Testis (tissue), 5 donors: ENCODE measurements around the gene PIK3R2. TPM values are rescaled to one million over a fixed set of nuclear protein-coding genes. Genes with fewer than 3 reads are reported as not detected.
"Not testable (repeated sequence)": the region's sequence is repeated elsewhere in the genome, so short reads cannot be mapped to it uniquely, and the experiment has no call there.

Experiments
- DNase-seq: peaks from one replicate; pipeline ENCODE4 v3.0.0-alpha.2; 2019
- H3K27ac ChIP-seq, 2 donors: fragments of 200-600 bp; sonication (generic); one replicate each; pipeline ENCODE4 v1.5.1; 2019
- H3K27me3 ChIP-seq: fragments of 200-600 bp; sonication (generic); one replicate; pipeline ENCODE4 v1.5.1; 2019
- H3K36me3 ChIP-seq: fragments of 200-600 bp; sonication (generic); one replicate; pipeline ENCODE4 v1.5.1; 2017; ENCODE audit warnings: low read depth; ENCODE audit errors: missing control alignments
- H3K4me1 ChIP-seq: fragments of 200-600 bp; sonication (generic); one replicate; pipeline ENCODE4 v1.5.1; 2019
- H3K4me3 ChIP-seq, 2 donors: fragments of 200-600 bp; sonication (generic); one replicate each; pipeline ENCODE4 v1.5.1; 2017 to 2019
- H3K9me3 ChIP-seq: fragments of 200-600 bp; sonication (generic); one replicate; pipeline ENCODE4 v1.5.1; 2017
- POLR2A ChIP-seq: fragments of 450-650 bp; IDR thresholded peaks from one replicate; pipeline ENCODE4 v1.6.1; 2017; ENCODE audit warnings: antibody characterized with exemption, mild to moderate bottlenecking, moderate library complexity
- WGBS, 2 donors: methylation state at CpG; one replicate each; pipeline ENCODE4 v1.1.5; 2018; 5-methylcytosine and 5-hydroxymethylcytosine counted together
- intact Hi-C: fragments of 100-400 bp; cut with DNase I; formaldehyde crosslinking; loops from one replicate; pipeline ENCODE4 v1.15.1; 2023; ENCODE audit warnings: low total_unique reads
- long read RNA-seq, 2 donors: transcript quantifications; one replicate each; lab custom pipeline, GENCODE V29; 2026
- polyA plus RNA-seq: library from polyadenylated mRNA; stranded (reverse); fragments of 350-450 nt; fragmentation: Illumina TruSeq; extraction: RNeasy Lipid Tissue Mini Kit (QIAGEN cat#74804); gene quantifications from one replicate; pipeline ENCODE4 v1.2.3, GENCODE V29; 2014; ENCODE audit warnings: low read depth, low replicate concordance; ENCODE audit not compliant: insufficient read depth
- total RNA-seq, 2 donors: library from RNA; depleted of rRNA; stranded (reverse); fragments of >200 nt; gene quantifications; one replicate each; pipeline ENCODE4 v1.2.3, GENCODE V29; 2016
- TF ChIP-seq, protein P1 (sequence below), 3 experiments: fragments of 450-650 bp in 2 of 3; fragments of 200-600 bp in 1 of 3; sonication (generic) in 1 of 3; IDR thresholded peaks; one replicate each; pipeline ENCODE4 v1.5.1; 2016 to 2019; ENCODE audit warnings: antibody characterized with exemption in 3 of 3, mild to moderate bottlenecking in 2 of 3, moderate library complexity in 1 of 3

PIK3R2 gene
- total RNA-seq: 10 to 100 TPM; 87.6 to 94.3 TPM
- 21.0 TPM for polyA plus RNA-seq
- long read RNA-seq, donor 1, full-length matches to known transcripts: 8 of 18 reads
- long read RNA-seq, donor 1, partial matches to known transcripts: 10 of 18 reads
- long read RNA-seq, donor 1, other reads (novel, unspliced or antisense): 0 of 18 reads
- long read RNA-seq, donor 2, full-length matches to known transcripts: 6 of 15 reads
- long read RNA-seq, donor 2, partial matches to known transcripts: 9 of 15 reads
- long read RNA-seq, donor 2, other reads (novel, unspliced or antisense): 0 of 15 reads

DNA sequence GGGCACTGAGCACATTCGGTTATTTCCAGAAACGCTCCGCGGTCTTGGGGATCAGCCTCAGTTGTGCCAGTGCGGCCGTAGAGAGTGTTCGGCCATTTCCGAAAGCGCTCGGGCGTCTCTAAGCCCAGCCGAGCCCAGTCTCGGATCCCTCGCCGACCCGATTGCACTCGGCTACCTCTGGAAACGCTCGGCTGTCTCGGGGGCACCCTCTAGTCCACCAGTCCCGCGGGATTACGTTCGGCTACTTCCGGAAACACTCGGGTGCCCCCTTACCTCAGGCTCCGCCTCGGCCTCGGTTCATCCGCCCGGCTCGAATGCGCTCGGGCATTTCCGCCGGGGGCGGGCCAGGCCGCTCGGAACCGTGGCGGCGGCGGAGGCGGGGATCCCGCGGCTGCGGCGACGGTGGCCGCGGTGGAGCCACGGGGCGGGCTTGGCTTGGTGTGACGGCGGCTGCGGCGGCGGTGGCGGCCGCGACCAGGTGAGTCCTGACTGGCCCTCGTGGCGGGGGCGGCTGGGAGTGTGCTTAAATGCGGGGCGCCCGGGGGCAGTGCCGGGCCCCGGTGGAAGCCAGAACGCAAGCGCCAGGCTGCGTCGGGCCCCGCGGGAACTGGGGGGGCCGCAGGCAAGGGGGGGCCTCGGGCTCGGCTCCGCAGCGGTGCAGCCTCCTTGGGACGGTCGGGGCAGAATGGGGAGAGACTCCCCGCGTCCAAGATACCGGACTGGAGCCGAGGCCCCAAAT lies at the start of gene PIK3R2:
Gene PIK3R2, plus strand, starts transcription at position 347 of the 739 bp plus-strand sequence. CDS start 2,717 bp downstream, outside the sequence.
- H3K4me3 ChIP-seq: peak within 1 kb of the TSS; percentile 70 to 94
- 1 to 3% methylated on average over 5 to 86 of the region's 86 CpGs for WGBS, 2 donors
- H3K9me3 ChIP-seq: no peaks in the 10 kb centered on the region
- no peaks in the 10 kb centered on the region for H3K36me3 ChIP-seq
- peaks cover 33% of the 10 kb centered on the region for H3K4me1 ChIP-seq
- intact Hi-C loops: no loop called here
- H3K27me3 ChIP-seq: no peaks in the 10 kb centered on the region
- TF ChIP-seq, protein P1, sequence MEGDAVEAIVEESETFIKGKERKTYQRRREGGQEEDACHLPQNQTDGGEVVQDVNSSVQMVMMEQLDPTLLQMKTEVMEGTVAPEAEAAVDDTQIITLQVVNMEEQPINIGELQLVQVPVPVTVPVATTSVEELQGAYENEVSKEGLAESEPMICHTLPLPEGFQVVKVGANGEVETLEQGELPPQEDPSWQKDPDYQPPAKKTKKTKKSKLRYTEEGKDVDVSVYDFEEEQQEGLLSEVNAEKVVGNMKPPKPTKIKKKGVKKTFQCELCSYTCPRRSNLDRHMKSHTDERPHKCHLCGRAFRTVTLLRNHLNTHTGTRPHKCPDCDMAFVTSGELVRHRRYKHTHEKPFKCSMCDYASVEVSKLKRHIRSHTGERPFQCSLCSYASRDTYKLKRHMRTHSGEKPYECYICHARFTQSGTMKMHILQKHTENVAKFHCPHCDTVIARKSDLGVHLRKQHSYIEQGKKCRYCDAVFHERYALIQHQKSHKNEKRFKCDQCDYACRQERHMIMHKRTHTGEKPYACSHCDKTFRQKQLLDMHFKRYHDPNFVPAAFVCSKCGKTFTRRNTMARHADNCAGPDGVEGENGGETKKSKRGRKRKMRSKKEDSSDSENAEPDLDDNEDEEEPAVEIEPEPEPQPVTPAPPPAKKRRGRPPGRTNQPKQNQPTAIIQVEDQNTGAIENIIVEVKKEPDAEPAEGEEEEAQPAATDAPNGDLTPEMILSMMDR (IDR thresholded peaks at IDR 0.05): peak in 1 of 3 experiments; percentile 6
- no peak for TF ChIP-seq POLR2A
- H3K27ac ChIP-seq: peak within 1 kb of the TSS; percentile 95 to 96
- peak; percentile 100 for DNase-seq

DNA sequence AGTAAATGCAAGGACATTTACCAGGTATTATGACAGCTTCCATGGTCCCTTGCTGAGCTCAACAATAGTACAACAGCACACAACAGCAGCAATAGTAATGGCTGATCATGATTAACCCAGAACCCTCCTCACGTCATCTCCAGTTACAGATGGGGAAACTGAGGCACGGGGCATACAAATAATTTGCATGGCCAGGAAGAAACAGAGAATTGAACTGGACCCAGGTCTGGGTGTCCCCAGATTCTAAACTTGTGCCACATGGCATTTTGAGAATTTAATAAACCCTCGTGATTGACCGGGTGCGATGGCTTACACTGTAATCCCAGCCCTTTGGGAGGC lies 48.2 kb upstream of the PIK3R2 start:
- Histone ChIP-seq H3K27ac (no peak overlapping the region), H3K4me1 (peaks cover 5% of the 10 kb centered on the region), H3K36me3 (no peaks in the 10 kb centered on the region), H3K9me3 (no peaks in the 10 kb centered on the region), H3K4me3 (peak overlapping the region in 1 of 2 donors; percentile 30), H3K27me3 (no peaks in the 10 kb centered on the region)
- intact Hi-C loops: no loop called here
- WGBS, 2 donors: 66 to 70% methylated on average over 5 of the region's 5 CpGs
- TF ChIP-seq, protein P1 (IDR thresholded peaks at IDR 0.05): no peak
- TF ChIP-seq POLR2A: no peak
- DNase-seq: no peak

DNA sequence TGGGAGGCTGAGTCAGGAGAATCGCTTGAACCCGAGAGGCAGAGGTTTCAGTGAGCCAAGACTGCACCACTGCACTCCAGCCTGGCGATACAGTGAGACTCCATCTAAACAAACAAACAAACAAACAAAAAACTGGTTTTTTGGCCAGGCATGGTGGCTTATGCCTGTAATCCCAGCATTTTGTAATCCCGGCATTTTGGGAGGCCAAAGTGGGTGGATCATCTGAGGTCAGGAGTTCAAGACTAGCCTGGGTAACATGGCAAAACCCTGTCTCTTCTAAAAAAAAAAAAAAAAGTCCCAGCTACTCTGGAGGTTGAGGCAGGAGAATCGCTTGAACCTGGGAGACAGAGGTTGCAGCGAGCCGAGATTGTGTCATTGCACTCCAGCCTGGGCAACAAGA lies 47.7 kb upstream of the PIK3R2 start:
- DNase-seq, intact Hi-C loops, H3K4me1 ChIP-seq, H3K36me3 ChIP-seq, H3K27me3 ChIP-seq, H3K27ac ChIP-seq, H3K9me3 ChIP-seq, H3K4me3 ChIP-seq: not testable (repeated sequence)
- 78 to 89% methylated on average over 7 of the region's 7 CpGs for WGBS, 2 donors

DNA sequence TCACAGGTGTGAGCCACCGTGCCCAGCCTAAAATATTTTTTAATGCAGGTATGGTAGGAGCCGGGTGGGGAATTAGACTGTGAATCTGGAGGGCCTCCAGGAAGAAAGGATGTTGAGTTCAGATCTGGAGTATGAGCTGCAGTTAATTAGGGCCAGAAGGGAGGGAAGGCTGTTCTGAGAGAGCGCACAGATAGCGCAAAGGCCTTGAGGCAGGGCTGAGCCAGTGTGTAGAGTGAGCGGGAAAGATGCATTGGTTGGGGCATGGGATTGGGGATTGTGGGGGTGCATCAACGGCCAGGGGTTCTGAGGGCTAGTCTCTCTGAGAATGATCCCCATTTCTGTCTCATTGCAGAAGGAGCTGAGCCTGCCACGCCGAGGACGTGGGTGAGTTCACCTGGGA lies 45.7 kb upstream of the PIK3R2 start:
- no peaks in the 10 kb centered on the region for H3K27me3 ChIP-seq
- H3K9me3 ChIP-seq: no peaks in the 10 kb centered on the region
- 93 to 94% methylated on average over 9 of the region's 9 CpGs for WGBS, 2 donors
- no peak for DNase-seq
- no peak overlapping the region for H3K4me3 ChIP-seq
- no peaks in the 10 kb centered on the region for H3K36me3 ChIP-seq
- no peak overlapping the region for H3K27ac ChIP-seq
- peaks cover 5% of the 10 kb centered on the region for H3K4me1 ChIP-seq
- TF ChIP-seq POLR2A: no peak
- TF ChIP-seq, protein P1 (IDR thresholded peaks at IDR 0.05): no peak
- intact Hi-C loops: no loop called here

DNA sequence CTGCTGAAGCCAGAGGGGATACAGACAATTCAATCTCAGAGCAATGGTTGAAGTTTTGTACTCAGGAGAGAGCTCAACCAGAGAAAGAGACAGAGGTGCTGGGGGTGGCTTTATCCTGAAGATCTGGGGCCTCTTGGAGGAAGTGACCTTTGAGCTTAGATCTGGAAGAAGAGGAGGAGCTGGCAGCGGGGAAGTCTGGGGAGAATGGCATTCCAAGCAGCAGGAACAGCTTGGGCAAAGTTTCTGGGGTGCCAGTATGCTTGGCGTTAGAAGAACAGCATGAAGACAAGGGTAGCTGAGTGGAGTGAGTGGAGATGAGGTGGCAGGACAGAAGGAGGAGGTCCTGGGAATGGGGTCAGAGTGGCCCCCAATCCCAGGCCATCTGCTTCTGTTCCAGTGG lies 44.1 kb upstream of the PIK3R2 start:
- no peak overlapping the region for H3K27ac ChIP-seq

More for the DNA sequence above, 44.1 kb upstream of the PIK3R2 start:
- H3K4me1 ChIP-seq: peaks cover 5% of the 10 kb centered on the region
- intact Hi-C loops: no loop called here
- H3K9me3 ChIP-seq: no peaks in the 10 kb centered on the region
- no peak for DNase-seq
- H3K36me3 ChIP-seq: no peaks in the 10 kb centered on the region
- 63 to 83% methylated on average over 2 of the region's 2 CpGs for WGBS, 2 donors
- H3K4me3 ChIP-seq: no peak overlapping the region
- H3K27me3 ChIP-seq: no peaks in the 10 kb centered on the region
- TF ChIP-seq, protein P1 (IDR thresholded peaks at IDR 0.05): no peak
- TF ChIP-seq POLR2A: no peak
